ENCODE data around the gene SLC32A1.
A peak's percentile ranks its signal among the peaks of the same experiment; 100 is the strongest.

Gene SLC32A1

GRCh38 chr20:38700141-38700540 is 24.1 kb upstream of the SLC32A1 start:
- Histone ChIP-seq H3K9ac (ENCODE audit: low read length) (no peak overlapping the region), H3K27me3 (ENCODE audit: control insufficient read depth, insufficient read depth, low read length) (peaks cover 77% of the 10 kb centered on the region), H3K27ac (ENCODE audit: low read depth, low read length) (no peak overlapping the region), H3K36me3 (ENCODE audit: control insufficient read depth, insufficient read depth, low read length) (no peaks in the 10 kb centered on the region), H3K4me3 (ENCODE audit: low read depth, low read length) (no peak overlapping the region), H3K4me1 (ENCODE audit: control insufficient read depth, insufficient read depth, low read length) (no peaks in the 10 kb centered on the region), H3K9me3 (ENCODE audit: control insufficient read depth, insufficient read depth, low read depth, low read length) (no peaks in the 10 kb centered on the region)

- Histone ChIP-seq H3K36me3 (ENCODE audit: control insufficient read depth, insufficient read depth, low read length) (no peaks in the 10 kb centered on the region), H3K9ac (ENCODE audit: low read length) (no peak overlapping the region), H3K9me3 (ENCODE audit: control insufficient read depth, insufficient read depth, low read depth, low read length) (no peaks in the 10 kb centered on the region), H3K27ac (ENCODE audit: low read depth, low read length) (no peak overlapping the region), H3K4me3 (ENCODE audit: low read depth, low read length) (no peak overlapping the region), H3K4me1 (ENCODE audit: control insufficient read depth, insufficient read depth, low read length) (no peaks in the 10 kb centered on the region), H3K27me3 (ENCODE audit: control insufficient read depth, insufficient read depth, low read length) (peaks cover 77% of the 10 kb centered on the region)
Observed at GRCh38 chr20:38700926-38701325, 23.4 kb upstream of the SLC32A1 start.

- peaks cover 60% of the 10 kb centered on the region for H3K27me3 ChIP-seq (ENCODE audit: control insufficient read depth, insufficient read depth, low read length)
- no peak overlapping the region for H3K9ac ChIP-seq (ENCODE audit: low read length)
- H3K27ac ChIP-seq (ENCODE audit: low read depth, low read length) = no peak overlapping the region
- no peaks in the 10 kb centered on the region for H3K9me3 ChIP-seq (ENCODE audit: control insufficient read depth, insufficient read depth, low read depth, low read length)
- no peak overlapping the region for H3K4me3 ChIP-seq (ENCODE audit: low read depth, low read length)
- peaks cover 7% of the 10 kb centered on the region for H3K4me1 ChIP-seq (ENCODE audit: control insufficient read depth, insufficient read depth, low read length)
- H3K36me3 ChIP-seq (ENCODE audit: control insufficient read depth, insufficient read depth, low read length) = no peaks in the 10 kb centered on the region
Observed at GRCh38 chr20:38703526-38703925, 20.8 kb upstream of the SLC32A1 start.

- H3K4me1 ChIP-seq (ENCODE audit: control insufficient read depth, insufficient read depth, low read length) = peaks cover 7% of the 10 kb centered on the region
- no peak overlapping the region for H3K27ac ChIP-seq (ENCODE audit: low read depth, low read length)
- no peaks in the 10 kb centered on the region for H3K9me3 ChIP-seq (ENCODE audit: control insufficient read depth, insufficient read depth, low read depth, low read length)
- H3K27me3 ChIP-seq (ENCODE audit: control insufficient read depth, insufficient read depth, low read length) = peaks cover 56% of the 10 kb centered on the region
- H3K36me3 ChIP-seq (ENCODE audit: control insufficient read depth, insufficient read depth, low read length) = no peaks in the 10 kb centered on the region
- no peak overlapping the region for H3K4me3 ChIP-seq (ENCODE audit: low read depth, low read length)
- no peak overlapping the region for H3K9ac ChIP-seq (ENCODE audit: low read length)
Observed at GRCh38 chr20:38704136-38704535, 20.1 kb upstream of the SLC32A1 start.

- Histone ChIP-seq H3K9ac (ENCODE audit: low read length) (no peak overlapping the region), H3K27ac (ENCODE audit: low read depth, low read length) (no peak overlapping the region)
Observed at GRCh38 chr20:38706509-38706908, 17.8 kb upstream of the SLC32A1 start.

GRCh38 chr20:38714308-38714707 is 10.0 kb upstream of the SLC32A1 start:
- no peak overlapping the region for H3K4me3 ChIP-seq (ENCODE audit: low read depth, low read length)
- peaks cover 46% of the 10 kb centered on the region for H3K27me3 ChIP-seq (ENCODE audit: control insufficient read depth, insufficient read depth, low read length)
- peaks cover 11% of the 10 kb centered on the region for H3K4me1 ChIP-seq (ENCODE audit: control insufficient read depth, insufficient read depth, low read length)
- no peaks in the 10 kb centered on the region for H3K36me3 ChIP-seq (ENCODE audit: control insufficient read depth, insufficient read depth, low read length)
- H3K9ac ChIP-seq (ENCODE audit: low read length) = no peak overlapping the region
- no peaks in the 10 kb centered on the region for H3K9me3 ChIP-seq (ENCODE audit: control insufficient read depth, insufficient read depth, low read depth, low read length)
- no peak overlapping the region for H3K27ac ChIP-seq (ENCODE audit: low read depth, low read length)

More at GRCh38 chr20:38706509-38706908, 17.8 kb upstream of the SLC32A1 start:
- Histone ChIP-seq H3K9me3 (ENCODE audit: control insufficient read depth, insufficient read depth, low read depth, low read length) (no peaks in the 10 kb centered on the region), H3K4me3 (ENCODE audit: low read depth, low read length) (no peak overlapping the region), H3K4me1 (ENCODE audit: control insufficient read depth, insufficient read depth, low read length) (peaks cover 14% of the 10 kb centered on the region), H3K36me3 (ENCODE audit: control insufficient read depth, insufficient read depth, low read length) (no peaks in the 10 kb centered on the region), H3K27me3 (ENCODE audit: control insufficient read depth, insufficient read depth, low read length) (peaks cover 39% of the 10 kb centered on the region; the same call in 1 of the 2 replicates)

- no peaks in the 10 kb centered on the region for H3K9me3 ChIP-seq (ENCODE audit: control insufficient read depth, insufficient read depth, low read depth, low read length)
- no peak overlapping the region for H3K9ac ChIP-seq (ENCODE audit: low read length)
- H3K4me3 ChIP-seq (ENCODE audit: low read depth, low read length) = no peak overlapping the region
- H3K27me3 ChIP-seq (ENCODE audit: control insufficient read depth, insufficient read depth, low read length) = peaks cover 59% of the 10 kb centered on the region
- peaks cover 7% of the 10 kb centered on the region for H3K4me1 ChIP-seq (ENCODE audit: control insufficient read depth, insufficient read depth, low read length)
- no peak overlapping the region for H3K27ac ChIP-seq (ENCODE audit: low read depth, low read length)
- H3K36me3 ChIP-seq (ENCODE audit: control insufficient read depth, insufficient read depth, low read length) = no peaks in the 10 kb centered on the region
Observed at GRCh38 chr20:38715646-38716045, 8.6 kb upstream of the SLC32A1 start.

GRCh38 chr20:38722683-38723016 is 1.6 kb upstream of the SLC32A1 start:
- Histone ChIP-seq H3K27ac (ENCODE audit: low read depth, low read length) (no peak overlapping the region), H3K4me1 (ENCODE audit: control insufficient read depth, insufficient read depth, low read length) (peaks cover 29% of the 10 kb centered on the region), H3K4me3 (ENCODE audit: low read depth, low read length) (peak overlapping the region; percentile 66), H3K27me3 (ENCODE audit: control insufficient read depth, insufficient read depth, low read length) (peaks cover 100% of the 10 kb centered on the region), H3K9me3 (ENCODE audit: control insufficient read depth, insufficient read depth, low read depth, low read length) (no peaks in the 10 kb centered on the region), H3K36me3 (ENCODE audit: control insufficient read depth, insufficient read depth, low read length) (no peaks in the 10 kb centered on the region), H3K9ac (ENCODE audit: low read length) (no peak overlapping the region)

- Histone ChIP-seq H3K9me3 (ENCODE audit: control insufficient read depth, insufficient read depth, low read depth, low read length) (no peaks in the 10 kb centered on the region), H3K27ac (ENCODE audit: low read depth, low read length) (no peak overlapping the region), H3K27me3 (ENCODE audit: control insufficient read depth, insufficient read depth, low read length) (peaks cover 100% of the 10 kb centered on the region), H3K4me3 (ENCODE audit: low read depth, low read length) (peak overlapping the region; percentile 66), H3K9ac (ENCODE audit: low read length) (peak overlapping the region; percentile 12), H3K36me3 (ENCODE audit: control insufficient read depth, insufficient read depth, low read length) (no peaks in the 10 kb centered on the region), H3K4me1 (ENCODE audit: control insufficient read depth, insufficient read depth, low read length) (peaks cover 33% of the 10 kb centered on the region)
Observed at GRCh38 chr20:38723017-38723847, 1.1 kb upstream of the SLC32A1 start.

- H3K4me3 ChIP-seq (ENCODE audit: low read depth, low read length) = peak overlapping the region; percentile 66
- peaks cover 35% of the 10 kb centered on the region for H3K4me1 ChIP-seq (ENCODE audit: control insufficient read depth, insufficient read depth, low read length)
- H3K27me3 ChIP-seq (ENCODE audit: control insufficient read depth, insufficient read depth, low read length) = peaks cover 100% of the 10 kb centered on the region
- no peaks in the 10 kb centered on the region for H3K9me3 ChIP-seq (ENCODE audit: control insufficient read depth, insufficient read depth, low read depth, low read length)
- H3K27ac ChIP-seq (ENCODE audit: low read depth, low read length) = no peak overlapping the region
- no peak overlapping the region for H3K9ac ChIP-seq (ENCODE audit: low read length)
- H3K36me3 ChIP-seq (ENCODE audit: control insufficient read depth, insufficient read depth, low read length) = no peaks in the 10 kb centered on the region
Observed at GRCh38 chr20:38724626-38725147, 401 bp downstream of the SLC32A1 start.

GRCh38 chr20:38725148-38725901 is 1.0 kb downstream of the SLC32A1 start:
- Histone ChIP-seq H3K27ac (ENCODE audit: low read depth, low read length) (no peak overlapping the region), H3K27me3 (ENCODE audit: control insufficient read depth, insufficient read depth, low read length) (peaks cover 100% of the 10 kb centered on the region), H3K9me3 (ENCODE audit: control insufficient read depth, insufficient read depth, low read depth, low read length) (no peaks in the 10 kb centered on the region), H3K4me3 (ENCODE audit: low read depth, low read length) (peak overlapping the region; percentile 66), H3K9ac (ENCODE audit: low read length) (no peak overlapping the region), H3K36me3 (ENCODE audit: control insufficient read depth, insufficient read depth, low read length) (no peaks in the 10 kb centered on the region), H3K4me1 (ENCODE audit: control insufficient read depth, insufficient read depth, low read length) (peaks cover 41% of the 10 kb centered on the region)

Data from HUES6 (cell line).